ENCODE measurements around the gene MUL1.

GRCh38 chr1:20465187-20465586 is 42.8 kb downstream of the MUL1 start:
- TF ChIP-seq CTCF (conservative IDR thresholded peaks at IDR 0.05), result no peak
- no peak for TF ChIP-seq EZH2 (IDR thresholded peaks at IDR 0.05; ENCODE audit: low read depth)
